ENCODE measurements around the gene FREM1.

FREM1 gene

DNA sequence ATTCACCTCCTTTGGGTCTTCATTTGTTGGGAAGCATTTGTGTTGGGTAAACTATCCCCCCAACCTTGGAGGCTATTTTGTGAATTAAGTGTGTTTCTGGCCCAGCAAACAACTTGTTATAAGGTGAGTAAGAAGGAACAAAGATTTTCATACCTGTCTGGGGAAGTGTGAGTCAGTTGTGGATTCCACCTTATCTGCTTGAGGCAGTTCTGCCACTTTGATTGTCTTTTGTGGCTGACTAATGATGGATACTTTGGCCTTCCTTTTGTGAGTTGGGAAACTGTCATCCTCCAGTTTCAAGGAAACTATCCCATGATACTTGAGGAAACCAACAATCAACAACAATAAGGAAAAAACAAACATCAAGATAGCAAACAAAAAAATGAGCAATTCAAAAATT is 163.1 kb downstream of the FREM1 start:
- TF ChIP-seq, protein P1, sequence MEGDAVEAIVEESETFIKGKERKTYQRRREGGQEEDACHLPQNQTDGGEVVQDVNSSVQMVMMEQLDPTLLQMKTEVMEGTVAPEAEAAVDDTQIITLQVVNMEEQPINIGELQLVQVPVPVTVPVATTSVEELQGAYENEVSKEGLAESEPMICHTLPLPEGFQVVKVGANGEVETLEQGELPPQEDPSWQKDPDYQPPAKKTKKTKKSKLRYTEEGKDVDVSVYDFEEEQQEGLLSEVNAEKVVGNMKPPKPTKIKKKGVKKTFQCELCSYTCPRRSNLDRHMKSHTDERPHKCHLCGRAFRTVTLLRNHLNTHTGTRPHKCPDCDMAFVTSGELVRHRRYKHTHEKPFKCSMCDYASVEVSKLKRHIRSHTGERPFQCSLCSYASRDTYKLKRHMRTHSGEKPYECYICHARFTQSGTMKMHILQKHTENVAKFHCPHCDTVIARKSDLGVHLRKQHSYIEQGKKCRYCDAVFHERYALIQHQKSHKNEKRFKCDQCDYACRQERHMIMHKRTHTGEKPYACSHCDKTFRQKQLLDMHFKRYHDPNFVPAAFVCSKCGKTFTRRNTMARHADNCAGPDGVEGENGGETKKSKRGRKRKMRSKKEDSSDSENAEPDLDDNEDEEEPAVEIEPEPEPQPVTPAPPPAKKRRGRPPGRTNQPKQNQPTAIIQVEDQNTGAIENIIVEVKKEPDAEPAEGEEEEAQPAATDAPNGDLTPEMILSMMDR (IDR thresholded peaks at IDR 0.05; ENCODE audit: extremely low read depth, insufficient read depth, missing control alignments): no peak
- in situ Hi-C loops (cut with MboI; ENCODE audit: low pct_unique_long_range_greater_than_20kb, low sequenced_read_pairs, unreplicated experiment): no loop called here
- DNase-seq (ENCODE audit: low spot score): no peak

DNA sequence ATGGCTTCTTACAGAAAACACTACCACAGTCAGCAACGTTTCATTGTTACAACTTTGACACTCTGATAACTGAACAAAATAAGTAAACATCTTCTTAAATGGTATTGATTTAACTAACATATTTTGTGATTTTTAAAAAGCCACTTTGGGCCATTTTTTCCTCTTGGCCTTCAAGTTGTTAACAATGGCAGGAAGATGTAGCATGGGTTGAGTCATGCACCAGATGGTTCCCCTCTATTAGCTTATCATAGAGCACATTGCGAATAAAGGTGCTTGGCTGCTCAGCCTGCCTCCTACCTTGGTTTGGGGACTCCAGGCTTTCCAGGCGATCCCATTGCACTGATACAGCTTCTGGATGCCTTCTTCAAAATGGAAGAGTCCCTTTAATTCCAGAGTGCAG is 163.6 kb downstream of the FREM1 start:
- DNase-seq (ENCODE audit: low spot score): no peak
- TF ChIP-seq, protein P1 (IDR thresholded peaks at IDR 0.05; ENCODE audit: extremely low read depth, insufficient read depth, missing control alignments): no peak
- in situ Hi-C loops (cut with MboI; ENCODE audit: low pct_unique_long_range_greater_than_20kb, low sequenced_read_pairs, unreplicated experiment): no loop called here

DNA sequence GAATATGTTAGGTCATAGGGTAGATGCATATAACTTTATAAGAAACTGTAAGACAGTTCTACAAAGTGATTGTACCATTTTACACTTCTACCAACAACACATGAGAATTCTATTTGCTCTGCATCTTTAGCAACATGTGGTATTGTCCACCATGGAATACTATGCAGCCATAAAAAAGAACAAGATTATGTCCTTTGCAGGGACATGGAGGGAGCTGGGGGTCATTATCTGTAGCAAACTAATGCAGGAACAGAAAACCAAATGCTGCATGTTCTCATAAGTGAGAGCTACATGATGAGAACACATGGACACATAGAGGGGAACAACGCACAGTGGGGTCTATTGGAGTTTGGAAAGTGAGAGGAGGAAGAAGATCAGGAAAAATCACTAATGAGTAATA is 165.5 kb downstream of the FREM1 start:
- in situ Hi-C loops (cut with MboI; ENCODE audit: low pct_unique_long_range_greater_than_20kb, low sequenced_read_pairs, unreplicated experiment): no loop called here
- TF ChIP-seq, protein P1 (IDR thresholded peaks at IDR 0.05; ENCODE audit: extremely low read depth, insufficient read depth, missing control alignments): no peak
- no peak for DNase-seq (ENCODE audit: low spot score)

DNA sequence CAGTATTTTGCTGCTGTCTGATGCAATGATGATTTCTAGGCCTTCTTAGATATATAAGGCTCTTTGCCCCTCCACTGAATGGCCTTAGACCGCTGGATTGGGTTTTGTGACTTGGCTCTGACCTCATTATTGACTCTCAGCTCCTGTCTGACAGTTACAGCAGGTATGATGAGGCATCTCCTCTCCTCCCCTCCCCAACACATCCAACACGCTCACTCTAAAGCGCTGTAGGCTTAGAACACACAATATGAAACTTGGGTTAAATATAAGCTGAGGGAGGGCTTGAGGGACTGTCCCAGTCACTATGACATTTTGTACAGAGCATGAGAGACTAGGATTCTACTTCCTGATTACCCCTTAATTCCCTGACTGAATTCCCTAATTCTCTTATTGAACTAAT is 168.9 kb downstream of the FREM1 start:
- TF ChIP-seq, protein P1 (IDR thresholded peaks at IDR 0.05; ENCODE audit: extremely low read depth, insufficient read depth, missing control alignments): no peak
- peak; percentile 12 for DNase-seq (ENCODE audit: low spot score)
- in situ Hi-C loops (cut with MboI; ENCODE audit: low pct_unique_long_range_greater_than_20kb, low sequenced_read_pairs, unreplicated experiment): no loop called here

DNA sequence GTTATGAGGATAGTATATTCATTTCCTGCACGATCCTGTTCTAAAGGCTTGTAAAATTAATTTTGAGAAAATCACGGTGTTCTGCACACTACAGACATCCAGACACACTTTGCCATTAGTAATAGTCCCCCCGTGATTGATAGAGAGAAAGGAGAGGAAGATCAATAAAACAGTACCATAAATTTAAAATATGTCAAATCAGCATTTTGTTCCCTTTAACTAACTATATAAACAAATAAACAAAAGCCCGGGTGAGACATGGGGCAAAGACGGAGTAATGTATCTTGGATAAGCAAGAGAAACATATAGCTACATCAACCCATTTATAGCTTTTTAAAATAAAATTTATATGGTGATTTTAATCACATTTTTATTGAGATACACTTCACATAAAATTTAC is 177.1 kb downstream of the FREM1 start:
- in situ Hi-C loops (cut with MboI; ENCODE audit: low pct_unique_long_range_greater_than_20kb, low sequenced_read_pairs, unreplicated experiment): no loop called here
- TF ChIP-seq, protein P1 (IDR thresholded peaks at IDR 0.05; ENCODE audit: extremely low read depth, insufficient read depth, missing control alignments): no peak
- no peak for DNase-seq (ENCODE audit: low spot score)

DNA sequence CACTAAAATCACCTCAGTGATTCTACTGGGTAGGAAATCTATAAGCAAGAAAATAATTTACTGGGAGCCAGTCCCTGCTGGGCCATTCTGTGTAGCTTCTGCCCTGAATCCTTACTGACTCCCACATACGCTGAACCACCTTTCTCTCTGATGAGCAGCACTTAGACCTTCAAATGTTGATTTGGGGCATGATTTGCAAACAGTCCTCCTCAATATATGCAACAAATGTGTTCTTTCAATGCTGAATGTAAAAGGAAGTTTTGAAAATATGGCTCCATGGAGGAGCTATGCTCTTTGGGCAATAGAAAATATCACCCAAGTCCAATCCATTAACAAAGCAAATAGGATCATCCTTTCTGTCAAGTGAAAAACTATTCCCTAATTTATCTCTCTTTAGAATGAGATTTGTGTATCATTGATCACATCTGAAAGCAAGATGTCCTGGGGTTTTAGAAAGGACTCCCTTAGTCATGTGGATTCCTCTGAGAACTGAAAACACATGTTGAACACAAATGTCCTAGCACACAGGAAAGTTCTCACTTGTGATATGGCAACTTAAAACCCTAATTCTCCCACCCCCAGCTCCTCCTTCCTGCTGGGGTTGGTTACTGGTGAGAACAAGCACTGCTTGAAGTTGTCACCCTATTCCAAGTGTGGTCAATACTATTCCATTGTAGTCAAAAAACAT is 178.8 kb downstream of the FREM1 start:
- no peak for DNase-seq (ENCODE audit: low spot score)
- in situ Hi-C loops (cut with MboI; ENCODE audit: low pct_unique_long_range_greater_than_20kb, low sequenced_read_pairs, unreplicated experiment): no loop called here

More for the DNA sequence above, 178.8 kb downstream of the FREM1 start:
- TF ChIP-seq, protein P1 (IDR thresholded peaks at IDR 0.05; ENCODE audit: extremely low read depth, insufficient read depth, missing control alignments): no peak

Data from GM13977 (cell line).